ENCODE data around the gene PKDREJ.

- no peak for TF ChIP-seq CTCF (conservative IDR thresholded peaks at IDR 0.05)
- TF ChIP-seq ZFX (IDR thresholded peaks at IDR 0.05): no peak
Observed at GRCh38 chr22:46286006-46286405, 22.9 kb upstream of the PKDREJ start.
